ENCODE data around the gene HCFC1R1. TPM values are rescaled to one million over a fixed set of nuclear protein-coding genes. Genes with fewer than 3 reads are reported as not detected.
A peak's percentile ranks its signal among the peaks of the same experiment; 100 is the strongest.
"Not testable (repeated sequence)": the region's sequence is repeated elsewhere in the genome, so short reads cannot be mapped to it uniquely, and the experiment has no call there.

HCFC1R1 gene
- total and polyA plus RNA-seq, 4 donors, result 88.5 to 303 (median 199) TPM

DNA sequence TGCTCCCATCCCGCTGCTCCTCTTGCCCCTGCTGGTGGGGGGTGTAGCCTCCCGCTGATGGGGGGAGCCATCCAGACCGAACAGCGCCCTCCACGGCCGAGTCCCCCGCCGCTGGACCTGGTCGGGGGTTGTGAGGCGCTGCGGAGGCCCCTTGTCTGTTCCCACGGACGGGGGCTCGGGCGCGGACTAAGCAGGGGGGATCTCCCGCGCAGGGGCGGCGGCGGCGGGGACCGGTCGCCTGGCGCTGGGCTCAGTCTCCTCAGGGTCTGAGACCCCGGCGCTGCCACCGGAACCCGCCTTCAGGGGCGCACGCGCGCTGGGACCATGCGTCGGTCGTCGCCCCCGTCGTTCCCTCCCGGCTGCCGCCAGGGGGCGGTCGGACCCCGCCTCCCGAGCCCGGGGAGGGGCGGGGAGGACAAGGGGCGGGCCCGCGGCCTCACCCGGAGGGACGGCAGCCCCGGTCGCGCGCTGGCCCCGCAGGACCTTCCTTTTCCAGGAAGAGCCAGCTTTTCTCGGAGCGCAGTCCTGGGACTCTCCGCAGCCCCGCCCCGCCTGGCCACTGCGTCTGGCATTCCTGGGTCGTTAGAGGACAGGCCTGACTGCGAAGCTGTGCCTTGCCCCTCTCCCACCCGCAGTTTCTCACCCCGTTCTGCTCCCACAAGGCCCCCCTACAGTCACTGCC lies 35.4 kb upstream of the HCFC1R1 start:
- Histone ChIP-seq H3K4me3 (ENCODE audit: low read length in 2 of 2) (peak overlapping the region; percentile 43 to 48), H3K4me1 (ENCODE audit: control insufficient read depth in 1 of 2, insufficient read depth in 2 of 2, low read length in 2 of 2) (no peaks in the 10 kb centered on the region), H3K27ac (ENCODE audit: low read depth in 1 of 2, low read length in 2 of 2) (peak overlapping the region in 1 of 2 donors; percentile 3), H3K36me3 (ENCODE audit: control insufficient read depth in 1 of 2, insufficient read depth in 2 of 2, low read length in 1 of 2) (no peaks in the 10 kb centered on the region), H3K9me3 (ENCODE audit: control insufficient read depth, low read length) (no peaks in the 10 kb centered on the region), H3K27me3 (ENCODE audit: control insufficient read depth in 1 of 2, insufficient read depth in 2 of 2, low read length in 1 of 2) (no peaks in the 10 kb centered on the region)
- ATAC-seq (ENCODE audit: low FRiP score), result peak; percentile 97
- peak; percentile 95 to 96 for DNase-seq
- 1% methylated on average over 47 to 67 of the region's 67 CpGs for WGBS, 2 donors
- intact Hi-C loops (cut with DNase I), result loop anchor here (1.0 to 5.0 kb wide), 5 partner anchors 48 to 108 kb away; no protein-coding TSS in a partner anchor

DNA sequence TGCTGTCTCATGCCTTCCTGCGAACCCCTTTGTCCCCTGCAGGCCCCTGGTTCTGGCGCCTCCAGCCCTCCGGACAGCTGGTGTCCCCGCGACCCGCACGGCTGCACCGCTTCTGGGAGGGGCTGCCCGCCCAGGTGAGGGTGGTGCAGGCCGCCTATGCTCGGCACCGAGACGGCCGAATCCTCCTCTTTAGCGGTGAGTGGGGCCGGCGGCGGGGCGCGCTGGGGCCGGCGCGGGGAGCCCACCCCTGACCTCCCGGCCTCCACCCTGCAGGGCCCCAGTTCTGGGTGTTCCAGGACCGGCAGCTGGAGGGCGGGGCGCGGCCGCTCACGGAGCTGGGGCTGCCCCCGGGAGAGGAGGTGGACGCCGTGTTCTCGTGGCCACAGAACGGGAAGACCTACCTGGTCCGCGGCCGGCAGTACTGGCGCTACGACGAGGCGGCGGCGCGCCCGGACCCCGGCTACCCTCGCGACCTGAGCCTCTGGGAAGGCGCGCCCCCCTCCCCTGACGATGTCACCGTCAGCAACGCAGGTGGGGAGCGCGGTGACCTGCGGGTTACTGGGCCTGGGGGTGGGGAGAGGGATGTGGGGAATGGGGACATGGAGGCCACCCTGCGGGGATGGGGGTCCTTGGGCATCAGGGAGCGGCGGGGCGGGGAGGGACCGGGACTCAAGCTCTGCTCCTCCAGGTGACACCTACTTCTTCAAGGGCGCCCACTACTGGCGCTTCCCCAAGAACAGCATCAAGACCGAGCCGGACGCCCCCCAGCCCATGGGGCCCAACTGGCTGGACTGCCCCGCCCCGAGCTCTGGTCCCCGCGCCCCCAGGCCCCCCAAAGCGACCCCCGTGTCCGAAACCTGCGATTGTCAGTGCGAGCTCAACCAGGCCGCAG lies 34.6 kb upstream of the HCFC1R1 start:
- peak; percentile 33 for ATAC-seq (ENCODE audit: low FRiP score)
- Histone ChIP-seq H3K27me3 (ENCODE audit: control insufficient read depth in 1 of 2, insufficient read depth in 2 of 2, low read length in 1 of 2) (no peaks in the 10 kb centered on the region), H3K27ac (ENCODE audit: low read depth in 1 of 2, low read length in 2 of 2) (no peak overlapping the region)

DNA sequence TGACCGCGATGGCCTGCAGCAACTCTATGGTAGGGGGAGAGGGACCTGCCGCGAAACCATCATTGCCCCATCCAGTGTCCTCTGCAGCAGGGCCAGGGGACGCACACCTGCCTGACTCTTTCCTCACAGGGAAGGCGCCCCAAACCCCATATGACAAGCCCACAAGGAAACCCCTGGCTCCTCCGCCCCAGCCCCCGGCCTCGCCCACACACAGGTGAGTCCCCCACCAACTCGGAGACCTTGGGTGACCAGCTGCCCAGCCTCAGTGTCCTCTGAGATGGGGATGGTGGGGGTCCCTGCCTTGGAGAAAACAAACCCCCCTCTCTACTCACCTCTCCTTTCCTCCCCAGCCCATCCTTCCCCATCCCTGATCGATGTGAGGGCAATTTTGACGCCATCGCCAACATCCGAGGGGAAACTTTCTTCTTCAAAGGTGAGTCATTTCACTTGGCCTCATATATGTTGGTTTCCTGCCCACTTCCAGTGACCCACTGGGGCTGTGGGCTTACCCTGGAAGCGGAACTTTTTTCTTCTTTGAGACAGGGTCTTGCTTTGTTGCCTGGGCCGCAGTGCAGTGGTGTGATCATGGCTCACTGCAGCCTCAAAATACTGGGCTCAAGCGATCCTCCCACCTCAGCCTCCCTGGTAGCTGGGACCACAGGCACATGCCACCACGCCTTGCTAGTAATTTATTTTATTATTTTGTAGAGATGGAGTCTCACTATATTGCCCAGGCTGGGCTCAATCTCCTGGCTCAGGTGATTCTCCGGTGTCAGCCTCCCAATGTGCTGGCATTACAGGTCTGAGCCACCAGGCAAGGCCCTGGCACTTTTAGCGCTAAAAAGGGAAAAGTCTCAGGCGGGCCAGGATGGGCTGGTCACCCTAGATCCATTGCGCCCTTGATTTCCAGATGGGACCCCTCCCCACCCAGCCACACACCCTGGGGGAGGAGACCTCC lies 33.7 kb upstream of the HCFC1R1 start:
- H3K36me3 ChIP-seq (ENCODE audit: control insufficient read depth in 1 of 2, insufficient read depth in 2 of 2, low read length in 1 of 2), result no peaks in the 10 kb centered on the region
- WGBS, 2 donors, result 92 to 94% methylated on average over 22 of the region's 22 CpGs
- H3K4me3 ChIP-seq (ENCODE audit: low read length in 2 of 2), result no peak overlapping the region
- intact Hi-C loops (cut with DNase I), result loop anchor here (2.0 to 5.0 kb wide), 4 partner anchors 50 to 110 kb away; no protein-coding TSS in a partner anchor
- H3K27me3 ChIP-seq (ENCODE audit: control insufficient read depth in 1 of 2, insufficient read depth in 2 of 2, low read length in 1 of 2), result no peaks in the 10 kb centered on the region
- DNase-seq, result no peak
- no peaks in the 10 kb centered on the region for H3K4me1 ChIP-seq (ENCODE audit: control insufficient read depth in 1 of 2, insufficient read depth in 2 of 2, low read length in 2 of 2)
- H3K9me3 ChIP-seq (ENCODE audit: control insufficient read depth, low read length), result no peaks in the 10 kb centered on the region
- H3K27ac ChIP-seq (ENCODE audit: low read depth in 1 of 2, low read length in 2 of 2), result no peak overlapping the region
- no peak for ATAC-seq (ENCODE audit: low FRiP score)

More for the DNA sequence above, 34.6 kb upstream of the HCFC1R1 start:
- no peaks in the 10 kb centered on the region for H3K9me3 ChIP-seq (ENCODE audit: control insufficient read depth, low read length)
- intact Hi-C loops (cut with DNase I), result loop anchor here (1.0 to 5.0 kb wide), 5 partner anchors 49 to 109 kb away; no protein-coding TSS in a partner anchor
- H3K36me3 ChIP-seq (ENCODE audit: control insufficient read depth in 1 of 2, insufficient read depth in 2 of 2, low read length in 1 of 2), result no peaks in the 10 kb centered on the region
- DNase-seq, result peak in 1 of 2 donors; percentile 72
- WGBS, 2 donors, result 15 to 18% methylated on average over 55 to 77 of the region's 77 CpGs
- peak overlapping the region; percentile 43 to 48 for H3K4me3 ChIP-seq (ENCODE audit: low read length in 2 of 2)
- no peaks in the 10 kb centered on the region for H3K4me1 ChIP-seq (ENCODE audit: control insufficient read depth in 1 of 2, insufficient read depth in 2 of 2, low read length in 2 of 2)

DNA sequence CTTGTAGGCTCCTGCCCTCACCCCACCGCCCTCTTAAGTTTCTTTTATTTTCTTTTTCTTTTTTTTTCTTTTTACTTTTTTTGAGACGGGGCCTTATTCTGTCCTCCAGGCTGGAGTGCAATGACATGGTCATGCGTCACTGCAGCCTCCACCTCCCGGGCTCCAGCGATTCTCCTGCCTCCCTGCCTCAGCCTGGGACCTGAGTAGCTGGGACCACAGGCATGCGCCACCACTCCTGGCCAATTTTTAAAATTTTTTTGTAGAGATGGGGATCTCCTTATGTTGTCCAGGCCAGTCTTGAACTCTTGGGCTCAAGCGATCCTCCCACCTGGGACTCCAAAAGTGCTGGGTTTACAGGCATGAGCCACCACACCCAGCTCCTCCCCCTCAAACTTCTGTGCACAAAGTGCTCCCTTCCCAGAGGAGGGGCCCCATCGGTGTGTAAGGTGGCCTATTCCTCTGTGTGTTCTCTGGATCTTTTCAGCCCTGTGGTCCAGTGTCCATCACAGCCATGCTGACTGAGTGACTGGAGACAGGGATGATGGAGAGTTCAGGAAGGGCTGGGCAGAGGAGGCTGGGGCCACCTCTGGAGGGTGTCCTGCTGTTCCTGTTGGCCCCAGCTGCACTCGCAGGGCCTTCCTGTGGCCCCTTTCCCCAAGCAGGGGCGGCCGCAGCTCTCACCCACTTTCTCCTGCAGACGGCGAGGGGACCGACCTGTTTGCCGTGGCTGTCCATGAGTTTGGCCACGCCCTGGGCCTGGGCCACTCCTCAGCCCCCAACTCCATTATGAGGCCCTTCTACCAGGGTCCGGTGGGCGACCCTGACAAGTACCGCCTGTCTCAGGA lies 32.8 kb upstream of the HCFC1R1 start:
- H3K4me3 ChIP-seq (ENCODE audit: low read length in 2 of 2), result no peak overlapping the region
- whole genome bisulfite sequencing, 2 donors, result 83 to 85% methylated on average over 19 of the region's 19 CpGs
- DNase-seq (no peak), ATAC-seq (ENCODE audit: low FRiP score) (no peak)
- intact Hi-C loops (cut with DNase I), result loop anchor here (5.0 kb wide), 3 partner anchors 51 to 111 kb away; no protein-coding TSS in a partner anchor
- H3K27ac ChIP-seq (ENCODE audit: low read depth in 1 of 2, low read length in 2 of 2), result no peak overlapping the region
- no peaks in the 10 kb centered on the region for H3K4me1 ChIP-seq (ENCODE audit: control insufficient read depth in 1 of 2, insufficient read depth in 2 of 2, low read length in 2 of 2)
- H3K36me3 ChIP-seq (ENCODE audit: control insufficient read depth in 1 of 2, insufficient read depth in 2 of 2, low read length in 1 of 2), result no peaks in the 10 kb centered on the region
- H3K9me3 ChIP-seq (ENCODE audit: control insufficient read depth, low read length), result no peaks in the 10 kb centered on the region
- H3K27me3 ChIP-seq (ENCODE audit: control insufficient read depth in 1 of 2, insufficient read depth in 2 of 2, low read length in 1 of 2), result no peaks in the 10 kb centered on the region

DNA sequence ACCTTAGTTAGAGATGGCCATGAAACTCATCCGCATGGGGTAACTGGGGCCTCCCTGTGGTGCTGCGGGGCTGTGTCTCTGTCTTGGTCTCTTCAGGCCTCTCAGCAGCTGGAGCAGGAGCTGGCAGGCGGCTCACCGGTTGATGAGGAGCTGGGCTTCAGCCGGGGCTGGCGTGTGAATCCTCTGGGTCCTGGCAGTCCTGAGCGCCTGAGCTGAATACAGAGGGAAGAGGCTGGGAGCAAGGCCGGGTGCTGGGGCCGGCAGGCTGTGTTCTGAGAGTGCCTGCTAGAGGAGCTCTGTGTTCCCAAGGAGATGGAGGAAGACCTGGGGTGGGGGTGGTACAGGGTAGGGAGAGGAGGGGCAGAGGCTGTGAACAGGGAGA lies 32.0 kb upstream of the HCFC1R1 start:
- not testable (repeated sequence) for H3K27me3 ChIP-seq (ENCODE audit: control insufficient read depth in 1 of 2, insufficient read depth in 2 of 2, low read length in 1 of 2); H3K9me3 ChIP-seq (ENCODE audit: control insufficient read depth, low read length); H3K4me1 ChIP-seq (ENCODE audit: control insufficient read depth in 1 of 2, insufficient read depth in 2 of 2, low read length in 2 of 2); H3K4me3 ChIP-seq (ENCODE audit: low read length in 2 of 2); ATAC-seq (ENCODE audit: low FRiP score); H3K27ac ChIP-seq (ENCODE audit: low read depth in 1 of 2, low read length in 2 of 2); DNase-seq; H3K36me3 ChIP-seq (ENCODE audit: control insufficient read depth in 1 of 2, insufficient read depth in 2 of 2, low read length in 1 of 2)
- intact Hi-C loops (cut with DNase I), result loop anchor here (5.0 kb wide), 3 partner anchors 52 to 112 kb away; no protein-coding TSS in a partner anchor
- WGBS, 2 donors, result 54 to 55% methylated on average over 9 of the region's 9 CpGs

DNA sequence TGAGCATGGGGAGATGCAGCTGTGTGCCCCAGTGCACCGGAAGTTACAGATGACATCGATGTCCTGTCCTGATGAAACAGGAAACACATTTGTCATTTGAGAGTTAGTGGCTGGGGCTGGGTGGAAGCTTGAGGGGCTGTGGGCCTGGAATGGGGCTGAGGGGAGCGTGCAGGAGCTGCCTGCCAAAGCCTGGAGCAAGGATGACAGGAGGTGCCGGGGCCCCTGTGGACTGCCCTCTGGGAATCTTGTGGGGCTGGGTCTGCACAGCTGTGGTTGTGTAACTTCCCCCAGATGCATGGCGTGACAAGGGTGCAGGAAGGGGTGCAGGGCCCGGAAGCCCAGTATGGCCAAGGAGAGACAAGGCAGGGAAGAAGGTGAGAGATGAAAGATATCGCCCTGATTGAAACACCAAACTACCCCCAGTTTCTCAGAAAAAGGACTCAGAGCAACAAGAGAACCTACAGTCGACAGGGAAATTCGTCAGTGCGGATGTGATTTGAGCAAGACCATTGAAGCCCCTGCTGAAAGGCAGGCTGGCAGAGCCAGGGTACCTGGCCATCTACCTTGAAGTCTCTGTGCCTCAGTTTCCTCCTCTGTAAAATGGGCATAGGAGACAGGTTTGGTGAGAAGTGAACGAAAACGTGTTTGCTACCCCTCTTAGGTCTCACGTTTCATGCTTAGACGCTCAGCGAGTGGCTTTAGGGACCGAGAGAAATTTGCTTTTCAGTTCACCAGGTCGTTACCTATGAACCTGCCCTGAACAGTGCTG lies 31.4 kb upstream of the HCFC1R1 start:
- intact Hi-C loops (cut with DNase I), result loop anchor here (5.0 kb wide), 3 partner anchors 52 to 112 kb away; no protein-coding TSS in a partner anchor

DNA sequence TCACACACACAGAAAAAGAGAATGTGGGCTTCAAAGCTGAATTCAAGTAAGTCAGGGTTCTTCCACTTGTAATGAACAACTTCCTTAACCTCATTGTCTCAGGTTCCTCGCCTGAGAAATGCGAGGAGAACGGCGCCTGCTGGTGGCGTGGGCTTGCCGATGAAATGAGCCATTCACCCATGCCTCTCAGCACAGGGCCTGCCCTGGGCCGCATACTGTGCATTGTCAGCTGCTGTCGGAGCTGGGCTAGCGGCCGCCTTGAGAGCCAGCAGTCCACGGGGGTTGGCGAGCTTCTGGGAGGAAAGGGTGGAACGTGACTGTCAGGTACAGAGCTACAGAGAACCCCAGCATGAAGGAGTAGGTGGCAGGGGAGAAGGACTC lies 29.6 kb upstream of the HCFC1R1 start:
- H3K4me3 ChIP-seq (ENCODE audit: low read length in 2 of 2); H3K27ac ChIP-seq (ENCODE audit: low read depth in 1 of 2, low read length in 2 of 2); H3K36me3 ChIP-seq (ENCODE audit: control insufficient read depth in 1 of 2, insufficient read depth in 2 of 2, low read length in 1 of 2); intact Hi-C loops (cut with DNase I); H3K9me3 ChIP-seq (ENCODE audit: control insufficient read depth, low read length); DNase-seq; H3K27me3 ChIP-seq (ENCODE audit: control insufficient read depth in 1 of 2, insufficient read depth in 2 of 2, low read length in 1 of 2); ATAC-seq (ENCODE audit: low FRiP score); H3K4me1 ChIP-seq (ENCODE audit: control insufficient read depth in 1 of 2, insufficient read depth in 2 of 2, low read length in 2 of 2): not testable (repeated sequence)
- 90 to 91% methylated on average over 13 of the region's 13 CpGs for WGBS, 2 donors

More for the DNA sequence above, 31.4 kb upstream of the HCFC1R1 start:
- 80 to 83% methylated on average over 17 of the region's 17 CpGs for WGBS, 2 donors
- no peak overlapping the region for H3K4me3 ChIP-seq (ENCODE audit: low read length in 2 of 2)
- no peaks in the 10 kb centered on the region for H3K9me3 ChIP-seq (ENCODE audit: control insufficient read depth, low read length)
- no peaks in the 10 kb centered on the region for H3K27me3 ChIP-seq (ENCODE audit: control insufficient read depth in 1 of 2, insufficient read depth in 2 of 2, low read length in 1 of 2)
- no peak overlapping the region for H3K27ac ChIP-seq (ENCODE audit: low read depth in 1 of 2, low read length in 2 of 2)
- ATAC-seq (ENCODE audit: low FRiP score), result no peak
- DNase-seq, result no peak
- H3K36me3 ChIP-seq (ENCODE audit: control insufficient read depth in 1 of 2, insufficient read depth in 2 of 2, low read length in 1 of 2), result no peaks in the 10 kb centered on the region
- H3K4me1 ChIP-seq (ENCODE audit: control insufficient read depth in 1 of 2, insufficient read depth in 2 of 2, low read length in 2 of 2), result no peaks in the 10 kb centered on the region

All from aorta (tissue), 5 donors.